Neutrophil (primary cell): ENCODE results near the gene UNC5B.

Experiments used
- H3K27ac ChIP-seq: fragments of 200-600 bp; sonication (generic); 2 replicates; pipeline ENCODE4 v1.5.1; 2016; ENCODE audit warnings: mild to moderate bottlenecking, moderate library complexity
- H3K27me3 ChIP-seq: fragments of 200-600 bp; sonication (generic); 2 replicates; pipeline ENCODE4 v1.6.0; 2016; ENCODE audit warnings: mild to moderate bottlenecking
- H3K36me3 ChIP-seq: fragments of 200-600 bp; sonication (generic); 2 replicates; pipeline ENCODE4 v1.5.1; 2017
- H3K4me1 ChIP-seq, 2 experiments: fragments of 200-600 bp in 1 of 2; sonication (generic) in 1 of 2; 1 replicate in 1 of 2; 2 replicates in 1 of 2; pipeline versions ENCODE4 v1.5.1 to v1.6.1; 2013 to 2016; ENCODE audit warnings: low read depth in 1 of 2, low read length in 1 of 2, mild to moderate bottlenecking in 1 of 2, moderate library complexity in 1 of 2; ENCODE audit not compliant: control insufficient read depth in 1 of 2, insufficient read depth in 1 of 2
- H3K4me3 ChIP-seq, 2 experiments: fragments of 200-600 bp in 1 of 2; sonication (generic) in 1 of 2; 1 replicate in 1 of 2; 2 replicates in 1 of 2; pipeline ENCODE4 v1.5.1; 2013 to 2016; ENCODE audit warnings: low read depth in 1 of 2, low read length in 1 of 2, mild to moderate bottlenecking in 1 of 2, moderate library complexity in 1 of 2
- H3K9me3 ChIP-seq: fragments of 200-600 bp; sonication (generic); 2 replicates; pipeline ENCODE4 v1.5.1; 2016
- CTCF ChIP-seq: fragments of 200-600 bp; sonication (generic); IDR thresholded peaks from 2 replicates; pipeline ENCODE4 v1.5.1; 2016; ENCODE audit warnings: antibody characterized with exemption

UNC5B gene

GRCh38 chr10:71319042-71319799 lies 106.9 kb downstream of the UNC5B start, which contains the start of gene SLC29A3:
Gene SLC29A3, plus strand, starts transcription at chr10:71319259. Its CDS starts 51 bp downstream, at chr10:71319310.
- Histone ChIP-seq H3K4me3 (peak within 1 kb of the TSS; percentile 56 to 61), H3K27ac (peak within 1 kb of the TSS; percentile 29), H3K27me3 (no peaks in the 10 kb centered on the region), H3K9me3 (no peaks in the 10 kb centered on the region), H3K36me3 (no peaks in the 10 kb centered on the region), H3K4me1 (peaks cover 11 to 32% of the 10 kb centered on the region in 2 experiments)
- peak; percentile 59 for TF ChIP-seq CTCF

- H3K4me1 ChIP-seq = peaks cover 11 to 28% of the 10 kb centered on the region in 2 experiments
- TF ChIP-seq CTCF = no peak
These were observed 107.5 kb downstream of the UNC5B start for GRCh38 chr10:71319800-71320392.

GRCh38 chr10:71320592-71320991 lies 108.2 kb downstream of the UNC5B start:
- no peak overlapping the region for H3K27ac ChIP-seq
- no peak overlapping the region for H3K4me3 ChIP-seq
- no peaks in the 10 kb centered on the region for H3K9me3 ChIP-seq
- H3K27me3 ChIP-seq = no peaks in the 10 kb centered on the region
- TF ChIP-seq CTCF = no peak
- no peaks in the 10 kb centered on the region for H3K36me3 ChIP-seq
- H3K4me1 ChIP-seq = peaks cover 11 to 28% of the 10 kb centered on the region in 2 experiments

More at GRCh38 chr10:71319800-71320392, 107.5 kb downstream of the UNC5B start:
- no peaks in the 10 kb centered on the region for H3K36me3 ChIP-seq
- no peaks in the 10 kb centered on the region for H3K27me3 ChIP-seq
- no peaks in the 10 kb centered on the region for H3K9me3 ChIP-seq
- H3K27ac ChIP-seq = no peak overlapping the region
- peak overlapping the region; percentile 56 to 61 for H3K4me3 ChIP-seq

GRCh38 chr10:71321386-71321785 lies 109.0 kb downstream of the UNC5B start:
- H3K4me1 ChIP-seq = peaks cover 8 to 24% of the 10 kb centered on the region in 2 experiments
- no peaks in the 10 kb centered on the region for H3K9me3 ChIP-seq
- no peaks in the 10 kb centered on the region for H3K27me3 ChIP-seq
- no peak for TF ChIP-seq CTCF
- H3K36me3 ChIP-seq = no peaks in the 10 kb centered on the region
- H3K27ac ChIP-seq = no peak overlapping the region
- H3K4me3 ChIP-seq = no peak overlapping the region

GRCh38 chr10:71323407-71323806 lies 111.0 kb downstream of the UNC5B start:
- no peak for TF ChIP-seq CTCF
- Histone ChIP-seq H3K4me1 (peaks cover 5 to 17% of the 10 kb centered on the region in 2 experiments), H3K27ac (no peak overlapping the region), H3K4me3 (no peak overlapping the region), H3K36me3 (no peaks in the 10 kb centered on the region), H3K9me3 (no peaks in the 10 kb centered on the region), H3K27me3 (no peaks in the 10 kb centered on the region)
